ENCODE data around the gene CLCA4. TPM values are rescaled to one million over a fixed set of nuclear protein-coding genes. Genes with fewer than 3 reads are reported as not detected.

Gene CLCA4
- total RNA-seq, 2 donors from 2014 or later: not detected

DNA sequence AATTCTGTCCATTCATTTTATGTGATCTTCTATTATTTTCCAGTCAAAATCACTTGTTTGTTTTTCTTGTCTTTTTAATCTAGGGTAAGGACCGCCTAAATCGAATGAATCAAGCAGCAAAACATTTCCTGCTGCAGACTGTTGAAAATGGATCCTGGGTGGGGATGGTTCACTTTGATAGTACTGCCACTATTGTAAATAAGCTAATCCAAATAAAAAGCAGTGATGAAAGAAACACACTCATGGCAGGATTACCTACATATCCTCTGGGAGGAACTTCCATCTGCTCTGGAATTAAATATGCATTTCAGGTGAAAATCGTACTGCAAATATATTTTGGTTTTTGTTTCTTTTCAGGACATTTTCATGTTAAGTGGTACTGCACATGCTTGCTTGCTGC lies 20.5 kb downstream of the CLCA4 start:
- no peaks in the 10 kb centered on the region for H3K9me3 Mint-ChIP-seq

DNA sequence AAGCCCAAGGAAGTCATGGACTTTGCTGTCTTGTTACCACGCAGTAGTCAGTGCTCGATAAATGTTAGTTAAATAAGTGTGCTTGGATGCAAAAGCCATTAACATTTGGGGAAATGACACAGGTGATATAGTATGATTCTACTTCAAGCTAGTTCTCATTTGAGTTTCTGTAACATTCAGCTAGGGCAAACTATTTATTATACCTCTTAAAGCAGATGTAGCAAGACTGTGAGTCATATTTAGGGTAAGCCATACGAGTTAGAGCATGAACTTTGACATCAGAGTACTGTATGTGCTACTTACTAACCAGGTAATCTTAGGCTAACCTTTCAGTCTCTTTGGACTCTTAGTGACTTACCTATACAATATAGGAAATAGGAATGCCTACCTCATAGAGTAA lies 21.0 kb downstream of the CLCA4 start:
- H3K36me3 Mint-ChIP-seq (ENCODE audit: low read depth): no peaks in the 10 kb centered on the region
- 84 to 92% methylated on average over 2 to 3 of the region's 3 CpGs for WGBS, 2 experiments (ENCODE audit: insufficient coverage in 1 of 2, insufficient read length in 1 of 2)
- TF ChIP-seq, protein P1, sequence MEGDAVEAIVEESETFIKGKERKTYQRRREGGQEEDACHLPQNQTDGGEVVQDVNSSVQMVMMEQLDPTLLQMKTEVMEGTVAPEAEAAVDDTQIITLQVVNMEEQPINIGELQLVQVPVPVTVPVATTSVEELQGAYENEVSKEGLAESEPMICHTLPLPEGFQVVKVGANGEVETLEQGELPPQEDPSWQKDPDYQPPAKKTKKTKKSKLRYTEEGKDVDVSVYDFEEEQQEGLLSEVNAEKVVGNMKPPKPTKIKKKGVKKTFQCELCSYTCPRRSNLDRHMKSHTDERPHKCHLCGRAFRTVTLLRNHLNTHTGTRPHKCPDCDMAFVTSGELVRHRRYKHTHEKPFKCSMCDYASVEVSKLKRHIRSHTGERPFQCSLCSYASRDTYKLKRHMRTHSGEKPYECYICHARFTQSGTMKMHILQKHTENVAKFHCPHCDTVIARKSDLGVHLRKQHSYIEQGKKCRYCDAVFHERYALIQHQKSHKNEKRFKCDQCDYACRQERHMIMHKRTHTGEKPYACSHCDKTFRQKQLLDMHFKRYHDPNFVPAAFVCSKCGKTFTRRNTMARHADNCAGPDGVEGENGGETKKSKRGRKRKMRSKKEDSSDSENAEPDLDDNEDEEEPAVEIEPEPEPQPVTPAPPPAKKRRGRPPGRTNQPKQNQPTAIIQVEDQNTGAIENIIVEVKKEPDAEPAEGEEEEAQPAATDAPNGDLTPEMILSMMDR (conservative IDR thresholded peaks at IDR 0.05): no peak
- Histone ChIP-seq H3K27ac (ENCODE audit: low read depth, low read length) (no peak overlapping the region), H3K27me3 (ENCODE audit: control insufficient read depth, insufficient read depth, low read length, poor library complexity, severe bottlenecking) (no peaks in the 10 kb centered on the region), H3K4me1 (ENCODE audit: control insufficient read depth, insufficient read depth, low read length) (no peaks in the 10 kb centered on the region), H3K36me3 (ENCODE audit: control insufficient read depth, insufficient read depth, low read length) (no peaks in the 10 kb centered on the region), H3K9me3 (ENCODE audit: control insufficient read depth, low read length) (no peaks in the 10 kb centered on the region), H3K4me3 (ENCODE audit: low read length) (no peak overlapping the region), H3K9ac (ENCODE audit: extremely low read depth, low read length, poor library complexity, severe bottlenecking) (no peak overlapping the region)
- no peaks in the 10 kb centered on the region for H3K4me1 Mint-ChIP-seq
- no peaks in the 10 kb centered on the region for H3K27me3 Mint-ChIP-seq (ENCODE audit: insufficient read depth)
- H3K9me3 Mint-ChIP-seq: no peaks in the 10 kb centered on the region
- H3K27ac Mint-ChIP-seq: no peak overlapping the region
- no peak for DNase-seq
- no peak overlapping the region for H3K4me3 Mint-ChIP-seq

More for the DNA sequence above, 20.5 kb downstream of the CLCA4 start:
- H3K27me3 ChIP-seq (ENCODE audit: control insufficient read depth, insufficient read depth, low read length, poor library complexity, severe bottlenecking): no peaks in the 10 kb centered on the region
- Mint-ChIP-seq H3K27me3 (ENCODE audit: insufficient read depth) (no peaks in the 10 kb centered on the region), H3K36me3 (ENCODE audit: low read depth) (no peaks in the 10 kb centered on the region), H3K27ac (no peak overlapping the region), H3K4me1 (no peaks in the 10 kb centered on the region), H3K4me3 (no peak overlapping the region)
- H3K9me3 ChIP-seq (ENCODE audit: control insufficient read depth, low read length): no peaks in the 10 kb centered on the region
- H3K4me1 ChIP-seq (ENCODE audit: control insufficient read depth, insufficient read depth, low read length): no peaks in the 10 kb centered on the region
- no peaks in the 10 kb centered on the region for H3K36me3 ChIP-seq (ENCODE audit: control insufficient read depth, insufficient read depth, low read length)
- H3K4me3 ChIP-seq (ENCODE audit: low read length): no peak overlapping the region
- 88% methylated on average over 3 of the region's 3 CpGs; no CpG with 5 or more reads in 1 of the 2 experiments for WGBS, 2 experiments (ENCODE audit: insufficient coverage in 1 of 2, insufficient read length in 1 of 2)
- TF ChIP-seq, protein P1 (conservative IDR thresholded peaks at IDR 0.05): no peak
- H3K9ac ChIP-seq (ENCODE audit: extremely low read depth, low read length, poor library complexity, severe bottlenecking): no peak overlapping the region
- no peak overlapping the region for H3K27ac ChIP-seq (ENCODE audit: low read depth, low read length)
- DNase-seq: no peak

DNA sequence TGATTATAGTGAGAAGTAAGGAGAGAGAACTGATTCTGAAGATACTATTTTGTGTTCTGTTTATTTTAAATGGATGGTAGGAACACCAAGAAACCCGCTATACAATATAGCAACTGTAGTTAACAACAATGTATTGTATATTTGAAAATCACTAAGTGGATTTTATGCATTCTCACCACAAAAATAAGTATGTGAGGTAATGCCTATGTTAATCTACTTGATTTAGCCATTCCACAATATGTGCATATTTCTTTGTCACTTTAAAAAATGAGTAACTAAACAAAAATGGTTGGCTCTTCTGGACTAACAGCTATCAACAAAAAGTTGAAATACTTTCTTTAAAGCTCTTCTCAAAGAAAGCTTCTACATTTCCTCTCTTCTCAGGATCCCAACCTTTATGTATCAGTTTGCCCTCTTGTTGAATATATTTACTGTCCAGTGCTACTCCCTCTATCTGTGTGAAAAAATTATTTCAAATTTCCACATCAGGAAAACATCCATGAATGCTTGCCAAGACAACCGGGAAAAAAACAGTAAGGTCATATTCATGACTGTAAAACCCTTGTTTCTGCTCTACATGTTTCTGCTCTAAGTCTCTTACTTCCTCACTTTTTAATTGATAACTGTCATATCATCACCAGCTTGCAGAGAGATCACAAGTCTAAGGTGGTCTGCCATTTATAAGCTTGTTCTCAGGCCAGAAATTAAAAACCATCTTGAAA lies 27.0 kb downstream of the CLCA4 start:
- Mint-ChIP-seq H3K9me3 (no peaks in the 10 kb centered on the region), H3K4me3 (no peak overlapping the region), H3K27me3 (ENCODE audit: insufficient read depth) (no peaks in the 10 kb centered on the region), H3K4me1 (no peaks in the 10 kb centered on the region), H3K27ac (no peak overlapping the region), H3K36me3 (ENCODE audit: low read depth) (no peaks in the 10 kb centered on the region)
- Histone ChIP-seq H3K4me3 (ENCODE audit: low read length) (no peak overlapping the region), H3K27ac (ENCODE audit: low read depth, low read length) (no peak overlapping the region), H3K9me3 (ENCODE audit: control insufficient read depth, low read length) (no peaks in the 10 kb centered on the region), H3K36me3 (ENCODE audit: control insufficient read depth, insufficient read depth, low read length) (no peaks in the 10 kb centered on the region), H3K9ac (ENCODE audit: extremely low read depth, low read length, poor library complexity, severe bottlenecking) (no peak overlapping the region), H3K27me3 (ENCODE audit: control insufficient read depth, insufficient read depth, low read length, poor library complexity, severe bottlenecking) (no peaks in the 10 kb centered on the region), H3K4me1 (ENCODE audit: control insufficient read depth, insufficient read depth, low read length) (no peaks in the 10 kb centered on the region)
- 80 to 85% methylated on average over 1 of the region's 2 CpGs for WGBS, 2 experiments (ENCODE audit: insufficient coverage in 1 of 2, insufficient read length in 1 of 2)
- no peak for DNase-seq
- TF ChIP-seq, protein P1 (conservative IDR thresholded peaks at IDR 0.05): no peak
